ENCODE results near the gene ZYG11B. TPM values are rescaled to one million over a fixed set of nuclear protein-coding genes. Genes with fewer than 3 reads are reported as not detected.

Gene ZYG11B
- total RNA-seq, 1 experiment from 2014 or later, result 20.6 TPM

DNA sequence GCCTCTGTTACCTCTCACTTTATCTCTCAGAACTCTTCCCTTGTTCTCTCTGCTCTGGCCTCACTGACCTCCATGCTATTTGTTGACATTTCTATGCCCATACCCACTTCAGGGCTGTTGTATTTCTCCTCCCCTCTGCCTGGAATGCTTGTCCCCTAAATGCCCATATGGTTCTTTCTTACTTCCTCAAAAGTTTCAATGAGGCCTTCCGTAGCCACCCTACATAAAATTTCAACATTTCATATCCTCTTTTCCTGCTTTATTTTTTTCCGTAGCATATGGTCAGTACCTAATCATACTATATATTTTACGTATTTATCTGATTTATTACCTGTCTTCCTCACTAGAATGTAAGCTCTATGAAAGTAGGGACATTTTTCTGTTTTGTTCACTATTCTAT, 69.2 kb downstream of the ZYG11B start:
- Histone ChIP-seq H2BK120ac (ENCODE audit: low read depth, low read length, poor library complexity, severe bottlenecking) (no peak overlapping the region), H3K79me2 (ENCODE audit: insufficient read depth, low read length) (no peaks in the 10 kb centered on the region), H2BK12ac (ENCODE audit: insufficient read length, low read depth, low read length) (no peak overlapping the region), H2AK5ac (ENCODE audit: insufficient read length, low read length) (no peak overlapping the region), H4K5ac (ENCODE audit: insufficient read length, low read depth, low read length) (no peak overlapping the region), H2BK15ac (ENCODE audit: low read depth, low read length) (no peak overlapping the region), H3K56ac (ENCODE audit: insufficient read length, low read depth, low read length) (no peak overlapping the region), H4K20me1 (ENCODE audit: control insufficient read depth, insufficient read depth, insufficient read length) (no peaks in the 10 kb centered on the region), H3T11ph (ENCODE audit: low read length) (no peak overlapping the region), H2BK20ac (ENCODE audit: low read depth, low read length, poor library complexity, severe bottlenecking) (no peak overlapping the region), H2BK5ac (ENCODE audit: insufficient read length, low read length) (no peak overlapping the region), H3K9ac (ENCODE audit: extremely low read depth, insufficient read length, low read length) (no peak overlapping the region), H3K27ac (ENCODE audit: insufficient read length, low read depth, low read length) (no peak overlapping the region), H3K18ac (ENCODE audit: insufficient read length, low read depth, low read length) (no peak overlapping the region), H3K79me1 (ENCODE audit: insufficient read depth, low read depth, low read length, poor library complexity, severe bottlenecking) (no peaks in the 10 kb centered on the region), H2AFZ (ENCODE audit: low read length) (no peak overlapping the region), H3K14ac (ENCODE audit: insufficient read depth, low read length) (no peak overlapping the region), H3K27me3 (ENCODE audit: insufficient read depth, low read length) (no peaks in the 10 kb centered on the region), H4K8ac (replicated peaks; ENCODE audit: insufficient read length, low read depth, low read length) (no peak overlapping the region), H3K4me1 (ENCODE audit: insufficient read depth, low read length) (no peaks in the 10 kb centered on the region), H4K91ac (ENCODE audit: insufficient read length, low read depth, low read length) (no peak overlapping the region), H3K4ac (ENCODE audit: low read depth, low read length) (no peak overlapping the region), H3K9me3 (ENCODE audit: control insufficient read depth, low read depth, low read length) (no peaks in the 10 kb centered on the region), H3K4me2 (ENCODE audit: insufficient read depth, insufficient read length, low read length) (no peak overlapping the region), H3K23ac (ENCODE audit: insufficient read length, low read depth, low read length) (no peak overlapping the region), H3K23me2 (ENCODE audit: insufficient read length, low read depth, low read length, poor library complexity, severe bottlenecking) (no peaks in the 10 kb centered on the region)
- H3K27ac Mint-ChIP-seq, result peak overlapping the region in 1 of 3 experiments; percentile 48; a peak in 1 of 7 replicates
- no peaks in the 10 kb centered on the region for H3K4me1 Mint-ChIP-seq
- TF ChIP-seq, protein P1, sequence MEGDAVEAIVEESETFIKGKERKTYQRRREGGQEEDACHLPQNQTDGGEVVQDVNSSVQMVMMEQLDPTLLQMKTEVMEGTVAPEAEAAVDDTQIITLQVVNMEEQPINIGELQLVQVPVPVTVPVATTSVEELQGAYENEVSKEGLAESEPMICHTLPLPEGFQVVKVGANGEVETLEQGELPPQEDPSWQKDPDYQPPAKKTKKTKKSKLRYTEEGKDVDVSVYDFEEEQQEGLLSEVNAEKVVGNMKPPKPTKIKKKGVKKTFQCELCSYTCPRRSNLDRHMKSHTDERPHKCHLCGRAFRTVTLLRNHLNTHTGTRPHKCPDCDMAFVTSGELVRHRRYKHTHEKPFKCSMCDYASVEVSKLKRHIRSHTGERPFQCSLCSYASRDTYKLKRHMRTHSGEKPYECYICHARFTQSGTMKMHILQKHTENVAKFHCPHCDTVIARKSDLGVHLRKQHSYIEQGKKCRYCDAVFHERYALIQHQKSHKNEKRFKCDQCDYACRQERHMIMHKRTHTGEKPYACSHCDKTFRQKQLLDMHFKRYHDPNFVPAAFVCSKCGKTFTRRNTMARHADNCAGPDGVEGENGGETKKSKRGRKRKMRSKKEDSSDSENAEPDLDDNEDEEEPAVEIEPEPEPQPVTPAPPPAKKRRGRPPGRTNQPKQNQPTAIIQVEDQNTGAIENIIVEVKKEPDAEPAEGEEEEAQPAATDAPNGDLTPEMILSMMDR (conservative IDR thresholded peaks at IDR 0.05), result no peak
- H3K9me3 Mint-ChIP-seq, result no peaks in the 10 kb centered on the region
- no peak for DNase-seq
- 100% methylated on average over 1 of the region's 3 CpGs for WGBS (ENCODE audit: extremely low coverage, insufficient read length, low lambda C conversion rate)
- no peak overlapping the region for H3K4me3 Mint-ChIP-seq
- no peaks in the 10 kb centered on the region for H3K27me3 Mint-ChIP-seq (ENCODE audit: low read depth)
- H3K36me3 Mint-ChIP-seq (ENCODE audit: insufficient read depth in 1 of 3, low read depth in 3 of 3), result peaks cover 1 to 8% (median 4%) of the 10 kb centered on the region in 3 experiments; a peak in 5 of 7 replicates

Data from H9 (cell line).